Measurements from ENCODE around the gene NID1. TPM values are rescaled to one million over a fixed set of nuclear protein-coding genes. Genes with fewer than 3 reads are reported as not detected.

The NID1 gene
- total and polyA plus RNA-seq, 2 of the 4 experiments (the other 2 are of a cell fraction) = 21.9 to 83.3 TPM

GRCh38 chr1:235992346-235992745 is 72.5 kb downstream of the NID1 start:
- Histone ChIP-seq H2AK9ac (replicated peaks; ENCODE audit: low read depth, low read length, poor library complexity) (no peak overlapping the region), H3K4me3 (ENCODE audit: insufficient read depth, low read depth, low read length) (no peak overlapping the region), H3K36me3 (ENCODE audit: control insufficient read depth, insufficient read depth, low read length) (peaks cover 43% of the 10 kb centered on the region), H3K4me1 (ENCODE audit: control insufficient read depth, insufficient read depth, low read length) (no peaks in the 10 kb centered on the region), H3K9ac (ENCODE audit: low read depth, low read length) (no peak overlapping the region), H3K27ac (ENCODE audit: insufficient read depth, low read length) (no peak overlapping the region), H3K9me3 (ENCODE audit: control insufficient read depth, insufficient read depth, low read length) (peaks cover 10% of the 10 kb centered on the region), H2AK5ac (ENCODE audit: low read depth, low read length) (no peak overlapping the region), H2BK15ac (ENCODE audit: low read depth, low read length) (no peak overlapping the region), H4K91ac (ENCODE audit: insufficient read depth, low read depth, low read length) (no peak overlapping the region), H4K5ac (ENCODE audit: low read depth, low read length) (no peak overlapping the region), H2BK120ac (ENCODE audit: low read depth, low read length) (no peak overlapping the region), H2AFZ (replicated peaks; ENCODE audit: low read length, poor library complexity) (no peak overlapping the region), H3K56ac (ENCODE audit: extremely low read depth, insufficient read depth, low read length) (no peak overlapping the region), H3K23ac (ENCODE audit: low read depth, low read length) (no peak overlapping the region), H3K79me1 (ENCODE audit: low read depth in 1 of 2, low read length in 2 of 2) (no peaks in the 10 kb centered on the region; a peak in 1 of 4 replicates), H3K18ac (ENCODE audit: low read depth, low read length) (no peak overlapping the region), H3K4ac (ENCODE audit: low read depth, low read length) (no peak overlapping the region), H3K4me2 (ENCODE audit: low read depth, low read length) (no peak overlapping the region), H3K27me3 (ENCODE audit: control insufficient read depth, insufficient read depth, low read length) (no peaks in the 10 kb centered on the region), H2BK5ac (ENCODE audit: low read depth, low read length, poor library complexity, severe bottlenecking) (no peak overlapping the region), H3K14ac (replicated peaks; ENCODE audit: low read depth, low read length) (no peak overlapping the region), H4K20me1 (ENCODE audit: insufficient read depth, low read length) (no peaks in the 10 kb centered on the region), H3K9me1 (ENCODE audit: insufficient read depth, low read length) (peaks cover 3% of the 10 kb centered on the region; the same call in 1 of the 2 replicates), H4K8ac (ENCODE audit: low read depth in 2 of 2, low read length in 2 of 2) (no peak overlapping the region), H2BK20ac (ENCODE audit: low read depth, low read length) (no peak overlapping the region)
- in situ Hi-C loops (cut with MboI; ENCODE audit: low sequenced_read_pairs) = no loop called here
- TF ChIP-seq RAD21 (IDR thresholded peaks at IDR 0.05; ENCODE audit: low read length) (no peak), NFE2L2 (IDR thresholded peaks at IDR 0.05; ENCODE audit: low read depth, low read length) (no peak), RFX5 (IDR thresholded peaks at IDR 0.05; ENCODE audit: low read depth, low read length) (no peak), CHD1 (IDR thresholded peaks at IDR 0.05; ENCODE audit: low read depth, low read length) (no peak), MXI1 (IDR thresholded peaks at IDR 0.05; ENCODE audit: borderline replicate concordance, low read depth, low read length) (no peak)
- TF ChIP-seq, protein P1, sequence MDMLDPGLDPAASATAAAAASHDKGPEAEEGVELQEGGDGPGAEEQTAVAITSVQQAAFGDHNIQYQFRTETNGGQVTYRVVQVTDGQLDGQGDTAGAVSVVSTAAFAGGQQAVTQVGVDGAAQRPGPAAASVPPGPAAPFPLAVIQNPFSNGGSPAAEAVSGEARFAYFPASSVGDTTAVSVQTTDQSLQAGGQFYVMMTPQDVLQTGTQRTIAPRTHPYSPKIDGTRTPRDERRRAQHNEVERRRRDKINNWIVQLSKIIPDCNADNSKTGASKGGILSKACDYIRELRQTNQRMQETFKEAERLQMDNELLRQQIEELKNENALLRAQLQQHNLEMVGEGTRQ (IDR thresholded peaks at IDR 0.05; ENCODE audit: low read depth, low read length) = no peak
- ChIA-PET CTCF (interaction anchor here (0.5 kb wide), 1 partner anchor 151 kb away, joined by 5 read pairs; no protein-coding TSS in a partner anchor), POLR2A (ENCODE audit: unreplicated experiment) (no interaction called here)
- no peak for ATAC-seq (ENCODE audit: low read depth)
- DNase-seq = no peak
- BruUV-seq (replicated peaks) = no TSS peak
- intact Hi-C loops (cut with micrococcal nuclease) = no loop called here
- dilution Hi-C loops (cut with HindIII; ENCODE audit: low sequenced_read_pairs, unreplicated experiment) = no loop called here
- WGBS, 2 experiments (ENCODE audit: extremely low coverage in 2 of 2, insufficient read length in 1 of 2) = 80% methylated on average over 2 of the region's 13 CpGs; no CpG with 5 or more reads in 1 of the 2 experiments
